ENCODE data around the gene SNX18.

Gene SNX18

GRCh38 chr5:54514841-54515432, 2.6 kb upstream of the SNX18 start:
- no peaks in the 10 kb centered on the region for H3K9me3 Mint-ChIP-seq
- no peak overlapping the region for H3K27ac Mint-ChIP-seq
- DNase-seq (ENCODE audit: low spot score in 2 of 2): no peak
- H3K4me3 Mint-ChIP-seq: no peak overlapping the region
- peaks cover 7% of the 10 kb centered on the region for H3K36me3 Mint-ChIP-seq
- no peak for ATAC-seq
- H3K4me1 Mint-ChIP-seq: peaks cover 16% of the 10 kb centered on the region

GRCh38 chr5:54515634-54516033, 1.9 kb upstream of the SNX18 start:
- Mint-ChIP-seq H3K4me1 (peaks cover 22% of the 10 kb centered on the region), H3K4me3 (no peak overlapping the region), H3K9me3 (no peaks in the 10 kb centered on the region), H3K36me3 (peaks cover 12% of the 10 kb centered on the region), H3K27ac (no peak overlapping the region)
- ATAC-seq (no peak), DNase-seq (ENCODE audit: low spot score in 2 of 2) (no peak)

- no peak for DNase-seq (ENCODE audit: low spot score in 2 of 2)
- peaks cover 27% of the 10 kb centered on the region for H3K4me1 Mint-ChIP-seq
- H3K4me3 Mint-ChIP-seq: no peak overlapping the region
- peaks cover 12% of the 10 kb centered on the region for H3K36me3 Mint-ChIP-seq
- H3K27ac Mint-ChIP-seq: no peak overlapping the region
- no peaks in the 10 kb centered on the region for H3K9me3 Mint-ChIP-seq
- ATAC-seq: no peak
Observed at GRCh38 chr5:54516051-54516655, 1.4 kb upstream of the SNX18 start.

DNA sequence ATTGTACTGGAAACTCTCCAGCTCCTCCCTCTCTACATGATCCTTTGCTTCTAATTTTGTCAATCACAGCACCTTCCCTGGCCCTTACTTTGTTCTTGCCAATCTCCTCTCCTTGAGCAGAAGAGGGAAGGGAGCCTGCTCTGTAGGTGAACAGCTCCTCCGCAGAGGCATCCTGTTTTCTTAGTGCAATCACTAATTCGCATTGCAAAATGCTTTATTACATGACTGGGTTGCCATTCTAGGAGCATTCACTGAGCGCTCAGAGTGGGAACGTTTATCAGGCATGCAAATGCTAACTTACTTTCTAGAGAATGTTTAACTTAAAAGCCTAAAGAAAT, 416 bp upstream of the SNX18 start:
- no peak overlapping the region for H3K27ac Mint-ChIP-seq

DNA sequence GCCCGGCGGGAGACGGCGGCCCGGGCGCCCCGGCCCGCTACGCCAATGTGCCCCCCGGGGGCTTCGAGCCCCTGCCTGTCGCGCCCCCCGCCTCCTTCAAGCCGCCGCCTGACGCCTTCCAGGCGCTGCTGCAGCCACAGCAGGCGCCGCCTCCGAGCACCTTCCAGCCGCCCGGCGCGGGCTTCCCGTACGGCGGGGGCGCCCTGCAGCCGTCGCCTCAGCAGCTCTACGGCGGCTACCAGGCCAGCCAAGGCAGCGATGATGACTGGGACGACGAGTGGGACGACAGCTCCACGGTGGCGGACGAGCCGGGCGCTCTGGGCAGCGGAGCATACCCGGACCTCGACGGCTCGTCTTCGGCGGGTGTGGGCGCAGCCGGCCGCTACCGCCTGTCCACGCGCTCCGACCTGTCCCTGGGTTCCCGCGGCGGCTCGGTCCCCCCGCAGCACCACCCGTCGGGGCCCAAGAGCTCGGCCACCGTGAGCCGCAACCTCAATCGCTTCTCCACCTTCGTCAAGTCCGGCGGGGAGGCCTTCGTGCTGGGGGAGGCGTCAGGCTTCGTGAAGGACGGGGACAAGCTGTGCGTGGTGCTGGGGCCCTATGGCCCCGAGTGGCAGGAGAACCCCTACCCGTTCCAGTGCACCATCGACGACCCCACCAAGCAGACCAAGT, 723 bp downstream of the SNX18 start:
- peak; percentile 80 for ATAC-seq

More for the DNA sequence above, 416 bp upstream of the SNX18 start:
- ATAC-seq (no peak), DNase-seq (ENCODE audit: low spot score in 2 of 2) (no peak)
- Mint-ChIP-seq H3K4me1 (peaks cover 33% of the 10 kb centered on the region), H3K36me3 (peaks cover 12% of the 10 kb centered on the region), H3K9me3 (no peaks in the 10 kb centered on the region), H3K4me3 (peak overlapping the region; percentile 77)

GRCh38 chr5:54518818-54519508, 1.4 kb downstream of the SNX18 start:
- Mint-ChIP-seq H3K9me3 (no peaks in the 10 kb centered on the region), H3K27ac (peak overlapping the region; percentile 69), H3K4me3 (peak overlapping the region; percentile 77), H3K4me1 (peaks cover 50% of the 10 kb centered on the region), H3K36me3 (peaks cover 17% of the 10 kb centered on the region)
- ATAC-seq (no peak), DNase-seq (ENCODE audit: low spot score in 2 of 2) (no peak)

More for the DNA sequence above, 723 bp downstream of the SNX18 start:
- H3K27ac Mint-ChIP-seq: peak overlapping the region; percentile 69
- H3K4me3 Mint-ChIP-seq: peak overlapping the region; percentile 77
- peak; percentile 54 to 80 for DNase-seq (ENCODE audit: low spot score in 2 of 2)
- H3K36me3 Mint-ChIP-seq: peaks cover 17% of the 10 kb centered on the region
- peaks cover 43% of the 10 kb centered on the region for H3K4me1 Mint-ChIP-seq
- no peaks in the 10 kb centered on the region for H3K9me3 Mint-ChIP-seq

GRCh38 chr5:54519509-54519876, 1.9 kb downstream of the SNX18 start:
- DNase-seq (ENCODE audit: low spot score in 2 of 2): no peak
- Mint-ChIP-seq H3K4me3 (peak overlapping the region; percentile 77), H3K27ac (peak overlapping the region; percentile 45), H3K9me3 (no peaks in the 10 kb centered on the region), H3K36me3 (peaks cover 17% of the 10 kb centered on the region), H3K4me1 (peaks cover 55% of the 10 kb centered on the region)
- ATAC-seq: no peak

GRCh38 chr5:54520438-54520846, 2.9 kb downstream of the SNX18 start:
- H3K9me3 Mint-ChIP-seq: no peaks in the 10 kb centered on the region
- peak overlapping the region; percentile 77 for H3K4me3 Mint-ChIP-seq
- peaks cover 17% of the 10 kb centered on the region for H3K36me3 Mint-ChIP-seq
- ATAC-seq (no peak), DNase-seq (ENCODE audit: low spot score in 2 of 2) (no peak)
- peaks cover 59% of the 10 kb centered on the region for H3K4me1 Mint-ChIP-seq
- peak overlapping the region; percentile 76 for H3K27ac Mint-ChIP-seq

- Mint-ChIP-seq H3K4me3 (peak overlapping the region; percentile 77), H3K4me1 (peaks cover 59% of the 10 kb centered on the region), H3K36me3 (peaks cover 17% of the 10 kb centered on the region), H3K9me3 (no peaks in the 10 kb centered on the region), H3K27ac (peak overlapping the region; percentile 76)
- ATAC-seq (no peak), DNase-seq (ENCODE audit: low spot score in 2 of 2) (no peak)
Observed at GRCh38 chr5:54520940-54521339, 3.4 kb downstream of the SNX18 start.

DNA sequence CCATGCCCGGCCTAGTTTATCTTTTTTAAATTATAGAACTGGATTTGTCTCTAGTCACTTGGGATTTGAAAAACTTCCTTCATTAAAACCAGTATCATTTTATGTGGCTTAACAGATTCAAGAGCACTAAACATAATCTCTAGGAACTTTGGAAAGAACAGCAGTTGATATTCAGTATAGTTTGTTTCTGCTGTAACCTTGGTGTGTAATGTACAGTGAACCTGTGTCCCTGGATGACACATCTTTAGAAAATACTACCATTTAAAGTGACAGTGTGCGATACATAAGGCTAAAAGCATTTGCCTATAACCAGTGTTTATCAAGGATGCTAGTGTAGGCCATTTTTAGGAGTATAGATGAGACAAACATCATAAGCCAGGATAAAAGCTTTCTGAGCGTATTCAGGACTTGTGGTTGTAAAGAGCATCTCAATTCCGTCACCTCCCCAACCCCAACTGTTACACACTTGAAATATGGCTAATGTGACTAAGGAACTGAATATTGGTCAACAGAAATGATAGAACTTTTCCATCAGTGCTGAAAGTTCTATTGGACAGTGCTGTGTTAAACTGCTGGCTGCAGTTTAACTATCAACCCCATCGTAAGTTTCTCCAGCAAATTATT, 4.4 kb downstream of the SNX18 start:
- no peaks in the 10 kb centered on the region for H3K9me3 Mint-ChIP-seq
- DNase-seq (ENCODE audit: low spot score in 2 of 2) (no peak), ATAC-seq (no peak)
- H3K4me3 Mint-ChIP-seq: peak overlapping the region; percentile 77
- H3K36me3 Mint-ChIP-seq: peaks cover 17% of the 10 kb centered on the region
- peaks cover 59% of the 10 kb centered on the region for H3K4me1 Mint-ChIP-seq
- H3K27ac Mint-ChIP-seq: no peak overlapping the region

DNA sequence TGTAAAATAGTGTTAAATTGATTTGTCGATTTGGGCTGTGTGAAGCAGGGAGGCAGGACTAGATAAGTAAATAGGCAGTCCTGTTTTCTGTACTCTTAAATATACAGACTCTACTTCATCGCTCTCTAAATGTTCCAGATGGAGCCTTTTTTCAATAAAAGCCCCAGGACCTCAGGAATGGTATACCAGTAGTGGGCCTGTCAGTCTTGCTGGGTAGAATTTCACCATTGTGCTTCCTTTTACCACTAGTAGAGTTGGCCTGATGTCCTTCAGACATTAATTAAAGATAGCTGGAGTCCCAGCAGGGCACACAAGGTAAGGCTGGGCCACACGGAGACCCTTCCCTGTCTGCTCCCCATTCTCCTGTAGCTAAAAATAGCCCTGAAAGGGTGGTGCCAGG, 6.0 kb downstream of the SNX18 start:
- Mint-ChIP-seq H3K4me3 (peak overlapping the region; percentile 21), H3K36me3 (peaks cover 17% of the 10 kb centered on the region), H3K27ac (no peak overlapping the region), H3K9me3 (no peaks in the 10 kb centered on the region), H3K4me1 (peaks cover 57% of the 10 kb centered on the region)
- ATAC-seq (no peak), DNase-seq (ENCODE audit: low spot score in 2 of 2) (no peak)

GRCh38 chr5:54524082-54524481, 6.5 kb downstream of the SNX18 start:
- Mint-ChIP-seq H3K4me3 (peak overlapping the region; percentile 8), H3K4me1 (peaks cover 51% of the 10 kb centered on the region), H3K27ac (peak overlapping the region; percentile 35)

GRCh38 chr5:54524704-54525103, 7.1 kb downstream of the SNX18 start:
- ATAC-seq (no peak), DNase-seq (ENCODE audit: low spot score in 2 of 2) (peak in 1 of 2 donors; percentile 47)
- no peak overlapping the region for H3K4me3 Mint-ChIP-seq

More at GRCh38 chr5:54524082-54524481, 6.5 kb downstream of the SNX18 start:
- Mint-ChIP-seq H3K9me3 (no peaks in the 10 kb centered on the region), H3K36me3 (peaks cover 17% of the 10 kb centered on the region)
- DNase-seq (ENCODE audit: low spot score in 2 of 2): peak in 1 of 2 donors; percentile 30
- no peak for ATAC-seq

DNA sequence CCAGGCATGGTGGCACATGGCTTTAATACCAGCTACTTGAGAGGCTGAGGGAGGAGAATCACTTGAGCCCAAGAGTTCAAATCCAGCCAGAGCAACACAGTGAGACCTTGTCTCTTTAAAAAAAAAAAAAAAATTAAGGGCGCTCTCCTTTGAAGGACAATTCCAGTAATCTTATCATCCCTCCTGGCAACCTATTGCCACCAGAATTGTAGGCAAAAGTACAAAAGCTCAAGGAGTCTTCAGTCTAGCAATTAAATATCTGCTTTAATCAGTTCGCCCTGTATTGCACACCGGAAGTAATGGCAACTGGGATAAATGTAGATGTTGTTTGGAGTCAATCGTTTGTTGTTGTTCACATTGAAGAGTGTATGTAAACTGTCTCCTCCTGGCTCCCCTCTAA, 7.7 kb downstream of the SNX18 start:
- Mint-ChIP-seq H3K27ac (no peak overlapping the region), H3K4me1 (peaks cover 48% of the 10 kb centered on the region), H3K4me3 (no peak overlapping the region), H3K9me3 (no peaks in the 10 kb centered on the region), H3K36me3 (peaks cover 6% of the 10 kb centered on the region)
- no peak for ATAC-seq
- peak in 1 of 2 donors; percentile 10 for DNase-seq (ENCODE audit: low spot score in 2 of 2)

More at GRCh38 chr5:54524704-54525103, 7.1 kb downstream of the SNX18 start:
- Mint-ChIP-seq H3K9me3 (no peaks in the 10 kb centered on the region), H3K36me3 (peaks cover 12% of the 10 kb centered on the region), H3K27ac (peak overlapping the region; percentile 35), H3K4me1 (peaks cover 46% of the 10 kb centered on the region)

DNA sequence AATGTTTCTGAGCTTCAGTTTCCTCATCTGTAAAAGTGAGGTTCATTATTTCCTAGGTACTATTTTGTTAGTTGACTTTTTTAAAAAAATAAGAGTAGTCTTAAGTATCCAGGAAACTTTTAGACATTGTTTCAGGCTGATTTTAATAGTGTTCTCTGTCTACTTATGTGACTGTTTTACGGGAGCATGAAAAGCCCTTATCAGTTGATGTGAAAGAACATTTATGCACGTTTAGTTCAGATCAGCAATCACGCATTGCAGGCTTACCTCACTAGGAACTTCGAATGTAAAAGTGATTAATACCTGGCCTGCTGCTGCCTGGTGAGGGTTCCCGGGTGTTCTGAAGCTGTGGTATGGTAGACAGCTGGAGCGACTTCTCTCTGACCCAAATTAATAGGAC, 8.1 kb downstream of the SNX18 start:
- H3K4me3 Mint-ChIP-seq: no peak overlapping the region
- H3K27ac Mint-ChIP-seq: no peak overlapping the region
- ATAC-seq (no peak), DNase-seq (ENCODE audit: low spot score in 2 of 2) (no peak)
- H3K9me3 Mint-ChIP-seq: no peaks in the 10 kb centered on the region
- H3K36me3 Mint-ChIP-seq: peaks cover 5% of the 10 kb centered on the region
- peaks cover 43% of the 10 kb centered on the region for H3K4me1 Mint-ChIP-seq
